Activated CD4-positive, alpha-beta T cell treated with anti-CD3 and anti-CD28 coated beads, Interleukin-2, amount 50 U/mL, for 24 hours (primary cell): Measurements from ENCODE around the gene RIPK4.

Source experiments
- DNase-seq, 2 donors: peaks; one replicate each; pipeline ENCODE4 v3.0.0-alpha.2; 2020; ENCODE audit warnings: low read depth in 1 of 2, low spot score in 1 of 2

RIPK4 gene

GRCh38 chr21:41755258-41755933, 11.5 kb downstream of the RIPK4 start:
- no peak for DNase-seq

GRCh38 chr21:41754479-41754891, 12.4 kb downstream of the RIPK4 start:
- DNase-seq: no peak

DNA sequence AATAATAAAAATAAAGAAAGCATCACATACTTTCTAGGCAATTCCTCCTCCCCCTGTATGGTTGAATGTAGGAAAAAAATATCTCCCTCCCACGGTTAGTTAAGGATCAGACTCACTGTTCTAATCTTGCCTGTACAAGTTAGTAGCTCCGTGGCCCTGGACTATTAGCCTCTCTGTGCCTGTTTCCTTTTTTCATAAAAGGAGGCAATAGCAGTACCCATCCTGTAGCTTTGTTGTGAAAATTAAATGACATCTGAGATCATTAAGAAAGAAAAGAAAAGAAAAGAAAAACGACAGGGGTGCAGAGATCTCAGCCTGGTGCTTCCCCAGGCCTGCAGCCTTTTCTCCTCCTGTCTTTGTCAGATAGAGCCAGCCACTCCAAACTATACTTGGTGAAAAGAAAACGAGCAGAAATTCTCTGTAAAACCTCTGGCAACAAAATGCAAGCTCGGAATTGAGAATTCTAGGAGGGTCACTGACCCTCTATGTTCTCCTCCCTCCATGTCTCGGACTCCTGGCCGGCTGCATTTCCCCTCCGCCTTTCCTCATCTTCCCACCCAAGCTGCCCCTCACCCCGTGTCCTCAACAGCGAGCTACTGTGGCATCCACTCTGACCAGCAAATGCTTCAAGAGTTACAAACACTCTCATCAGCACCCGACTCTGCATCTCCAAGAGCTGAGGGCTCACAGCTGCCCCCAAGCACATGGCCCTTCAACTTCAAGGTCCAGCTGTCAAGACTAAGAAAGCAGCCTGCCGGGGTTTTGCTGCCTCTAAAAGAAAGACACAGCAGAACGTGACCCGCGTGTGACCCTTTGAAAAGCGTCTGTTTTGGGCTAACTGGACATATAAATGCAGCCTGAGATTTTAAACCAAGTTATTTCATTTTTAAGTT, 13.6 kb downstream of the RIPK4 start:
- DNase-seq: no peak

DNA sequence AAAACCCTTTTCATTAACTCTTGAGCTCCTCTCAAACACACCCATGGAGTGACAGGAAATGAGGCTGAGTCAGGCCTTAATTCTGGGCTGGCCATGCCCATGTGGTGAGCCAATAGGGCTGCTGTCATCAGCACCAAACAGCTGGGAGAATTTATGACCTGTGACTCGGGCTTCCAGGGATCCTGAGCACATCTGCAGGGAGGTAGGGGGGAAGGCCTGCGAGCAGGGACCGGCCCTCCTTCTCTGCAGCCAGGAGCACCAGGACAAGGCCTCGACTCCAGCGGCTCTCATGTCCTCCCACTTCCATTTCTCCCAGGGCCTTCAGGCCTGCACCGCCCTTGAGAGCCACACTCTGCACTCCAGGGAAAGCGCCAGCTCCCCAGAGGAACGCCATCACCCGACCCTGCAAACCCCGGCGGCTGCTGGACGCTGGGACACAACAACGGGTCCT, 14.6 kb downstream of the RIPK4 start:
- no peak for DNase-seq

DNA sequence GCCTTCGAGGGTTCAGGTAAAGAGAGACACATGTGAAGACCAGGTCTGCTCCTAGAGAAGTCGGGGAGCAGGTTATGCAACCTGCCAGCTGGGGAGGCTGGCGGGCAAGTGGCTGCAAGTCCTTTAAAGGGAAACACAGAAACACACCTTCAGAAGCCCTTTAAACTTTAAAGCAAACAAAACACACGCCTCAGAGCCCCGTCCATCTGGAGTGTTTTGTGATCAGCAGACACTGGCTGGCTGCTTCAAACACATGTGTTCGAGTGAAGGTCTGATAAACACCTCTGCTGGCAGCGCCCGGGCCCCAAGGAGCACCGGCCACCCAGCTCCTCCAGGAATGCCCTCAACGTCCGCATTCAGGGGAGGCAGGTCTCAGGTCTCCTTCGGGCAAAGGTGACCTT, 15.2 kb downstream of the RIPK4 start:
- DNase-seq: no peak

DNA sequence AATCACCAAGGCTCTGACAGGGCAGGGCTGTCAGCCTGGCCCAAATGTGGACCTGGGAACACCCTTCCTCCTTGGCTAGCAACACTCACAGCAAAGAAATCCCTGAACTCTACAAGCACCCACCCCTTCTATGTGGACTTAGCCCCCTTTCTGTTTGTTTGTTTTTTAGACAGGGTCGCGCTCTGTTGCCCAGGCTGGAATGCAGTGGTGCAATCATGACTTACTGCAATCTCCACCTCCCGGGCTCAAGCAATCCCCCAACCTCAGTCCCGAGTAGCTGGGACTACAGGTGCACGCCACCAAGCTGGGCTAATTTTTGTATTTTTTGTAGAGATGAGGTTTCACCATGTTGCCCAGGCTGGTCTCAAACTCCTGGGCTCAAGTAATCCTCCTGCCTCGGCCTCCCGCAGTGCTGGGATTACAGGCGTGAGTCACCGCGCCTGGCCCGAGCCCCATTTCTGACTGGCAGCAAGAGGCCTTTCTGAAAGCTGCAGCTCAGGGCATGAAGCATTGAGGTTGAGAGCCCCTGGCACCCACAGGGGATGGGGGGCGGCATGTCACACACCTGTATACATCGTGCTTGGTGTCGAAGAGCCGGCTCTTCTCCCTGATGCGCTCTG, 16.2 kb downstream of the RIPK4 start:
- DNase-seq: no peak

GRCh38 chr21:41750051-41750450, 16.8 kb downstream of the RIPK4 start:
- no peak for DNase-seq

DNA sequence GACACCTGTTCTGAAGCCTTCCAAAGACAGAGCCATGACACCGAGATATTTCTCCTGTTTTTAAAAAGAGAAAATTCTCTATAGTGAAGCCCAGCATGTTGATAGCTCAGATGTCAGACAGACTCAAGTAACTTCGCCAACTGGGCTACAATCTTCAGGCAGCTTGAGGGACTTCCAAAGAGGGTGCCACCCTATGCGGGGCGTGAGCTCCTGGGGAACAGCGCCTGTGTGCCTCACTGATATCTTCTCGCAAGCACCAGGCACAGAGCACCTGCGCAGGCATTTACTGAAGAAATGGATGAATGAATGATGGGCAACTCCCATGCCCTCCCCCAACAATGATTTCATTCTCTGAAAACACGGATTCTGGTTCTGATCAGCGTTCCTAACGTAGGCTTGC, 17.6 kb downstream of the RIPK4 start:
- DNase-seq: no peak

- no peak for DNase-seq
Measured at GRCh38 chr21:41747943-41748738, 18.7 kb downstream of the RIPK4 start.

DNA sequence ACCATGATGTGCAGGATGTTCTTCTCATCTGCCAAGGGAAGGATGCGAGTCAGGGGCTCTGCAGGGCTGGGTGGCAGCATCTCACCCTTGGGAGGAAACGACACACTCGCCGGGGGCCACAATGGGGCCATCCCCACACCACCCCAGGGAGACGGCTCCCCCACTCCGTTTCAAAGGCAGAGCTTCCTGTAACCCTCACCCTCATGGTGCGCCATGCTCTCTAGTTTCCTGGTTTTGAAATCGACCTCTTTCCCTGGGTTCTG, 20.2 kb downstream of the RIPK4 start:
- DNase-seq: no peak

DNA sequence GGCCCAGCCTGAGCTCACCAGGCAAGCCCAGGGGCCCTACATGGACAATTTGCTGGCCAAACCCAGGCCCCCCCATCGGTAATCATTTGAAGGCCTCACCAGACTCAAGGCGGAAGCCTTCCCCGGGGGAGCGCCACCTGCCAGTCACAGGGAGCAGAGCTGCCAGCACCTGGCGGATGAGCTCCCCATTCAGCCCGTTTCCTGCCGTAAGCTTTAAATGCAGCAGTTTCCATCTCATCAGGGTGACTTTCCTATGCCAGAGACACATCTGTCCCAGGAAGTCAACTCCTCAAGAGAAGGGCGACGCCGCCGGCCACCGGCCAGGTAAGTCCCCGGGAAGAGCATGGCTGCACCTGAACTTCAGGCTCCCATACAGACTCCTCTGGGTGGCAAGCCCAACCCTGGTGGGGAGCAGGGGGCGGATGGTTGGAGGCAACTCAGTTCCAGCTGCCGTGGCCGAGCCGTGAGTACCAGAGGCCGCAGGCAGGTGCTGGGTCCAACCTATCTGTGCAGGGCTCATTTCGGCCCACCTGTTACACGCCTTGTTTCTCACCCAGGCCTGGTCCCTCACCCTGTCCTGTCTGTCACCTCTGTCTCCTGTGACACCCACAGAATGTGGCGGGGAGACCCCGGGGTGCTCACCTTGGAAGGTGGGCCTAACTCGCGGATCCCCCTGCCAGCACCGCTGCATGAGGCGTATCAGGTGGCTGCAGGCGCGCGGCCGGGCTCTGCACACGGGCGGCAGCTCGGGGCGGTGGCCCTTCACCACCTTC, 20.7 kb downstream of the RIPK4 start:
- DNase-seq: no peak

DNA sequence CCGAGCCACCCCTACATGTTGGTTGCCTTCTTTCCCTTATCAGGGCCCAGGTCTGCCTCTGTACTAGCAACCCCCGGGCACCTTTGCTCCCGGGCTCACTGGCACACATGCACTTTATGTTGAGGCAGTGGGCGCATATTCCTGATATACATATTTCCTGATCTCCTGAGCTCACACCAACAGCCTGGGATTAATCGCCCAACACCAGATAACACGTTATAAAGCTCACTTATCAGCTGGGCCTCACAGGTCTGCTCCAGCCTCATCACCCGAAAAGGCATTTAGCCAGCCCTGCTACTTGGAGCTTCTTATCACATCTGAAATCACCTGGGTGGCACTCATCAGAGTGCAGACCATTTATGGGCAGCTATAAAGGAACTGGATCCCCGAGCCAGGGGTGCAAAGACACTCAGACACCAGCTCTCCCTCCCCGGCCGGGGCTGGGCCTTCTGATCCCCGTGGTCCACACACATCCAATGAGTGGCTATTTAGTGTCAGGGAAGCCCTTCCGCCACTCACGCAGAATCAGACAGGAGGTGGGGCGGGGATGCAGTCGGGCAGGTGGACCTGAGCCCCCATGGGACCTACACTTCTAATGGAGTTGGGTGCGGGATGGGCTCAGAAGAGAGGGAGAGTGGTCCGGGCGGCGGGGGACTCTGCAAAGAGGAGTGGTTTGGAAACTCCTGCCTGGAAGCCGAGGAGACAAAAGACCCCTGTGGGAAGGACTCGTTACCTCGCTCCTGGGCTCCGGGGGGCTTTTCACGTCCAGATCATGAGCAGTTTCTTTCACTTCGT, 21.6 kb downstream of the RIPK4 start:
- DNase-seq: no peak

- no peak for DNase-seq
Measured at GRCh38 chr21:41744028-41744930, 22.6 kb downstream of the RIPK4 start.

DNA sequence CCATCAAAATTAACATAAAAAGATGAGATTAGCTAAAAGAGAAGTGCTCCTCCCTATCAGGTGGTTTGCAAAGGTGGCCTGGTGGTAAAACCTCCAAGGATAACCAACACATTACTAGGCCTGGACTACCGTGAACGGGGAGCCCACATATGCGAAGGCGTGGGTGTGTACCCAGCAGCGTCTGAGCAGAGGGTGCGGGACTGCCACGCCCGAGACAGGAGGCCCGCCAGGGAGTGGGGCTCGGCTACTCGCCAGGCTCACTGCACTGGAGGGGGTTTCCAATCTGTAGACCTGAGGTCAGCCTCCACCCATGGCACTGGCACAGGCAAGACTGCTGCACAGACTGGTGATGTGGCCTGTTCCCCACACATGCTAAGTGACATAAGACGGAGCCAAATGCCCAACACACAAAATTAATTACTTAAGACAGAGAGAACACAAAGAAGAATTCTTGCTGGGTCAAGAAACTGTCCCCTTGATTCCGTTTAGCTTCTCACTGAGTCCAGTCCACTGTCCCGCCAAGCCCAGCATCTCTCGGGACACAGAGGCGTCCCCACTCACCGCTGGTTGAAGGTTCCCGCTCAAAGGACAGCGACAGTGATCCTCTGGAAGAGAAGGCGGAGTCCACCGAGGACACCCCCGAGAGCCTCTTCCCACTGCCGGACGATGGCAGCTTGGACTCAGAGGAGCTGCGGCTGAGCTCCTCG, 23.4 kb downstream of the RIPK4 start:
- no peak for DNase-seq

DNA sequence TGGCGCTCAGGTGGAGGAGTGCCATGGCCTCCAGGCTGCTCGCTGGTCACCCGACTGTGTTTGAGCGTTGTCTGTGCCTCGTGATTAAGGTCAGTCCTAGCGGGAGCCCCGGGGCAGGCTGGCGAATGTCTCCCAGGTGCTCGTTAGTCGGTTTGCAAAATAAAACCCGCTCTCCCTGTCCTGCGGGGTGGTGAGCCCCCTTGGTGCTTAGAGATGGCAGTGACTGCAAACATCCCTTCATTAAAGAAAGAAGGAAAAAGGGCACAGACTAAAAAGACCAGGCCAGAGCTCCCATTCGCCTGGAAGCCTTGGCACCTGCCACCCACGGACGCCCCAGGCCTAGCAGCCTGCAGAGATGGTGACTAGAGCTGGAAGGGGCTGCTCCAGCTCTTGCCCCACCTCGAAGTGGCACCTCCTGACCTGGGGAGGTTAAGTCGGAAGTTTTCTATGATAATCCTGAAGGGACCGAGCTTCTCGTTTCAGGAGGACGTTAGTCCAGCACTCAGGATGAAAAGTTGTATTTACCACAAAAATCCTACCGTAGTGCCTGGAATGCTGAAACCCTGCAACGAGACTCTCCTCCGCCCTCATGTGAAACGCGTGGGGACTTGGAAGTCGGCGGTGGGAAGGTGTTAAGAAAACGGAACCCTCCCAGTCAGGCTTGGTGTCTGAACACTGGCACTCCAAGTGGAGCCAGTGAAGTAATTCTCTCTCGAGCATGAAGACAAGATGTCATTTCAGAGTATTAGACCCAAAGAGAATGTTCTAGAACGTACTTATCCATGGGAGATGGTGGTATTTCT, 24.6 kb downstream of the RIPK4 start:
- DNase-seq: no peak

DNA sequence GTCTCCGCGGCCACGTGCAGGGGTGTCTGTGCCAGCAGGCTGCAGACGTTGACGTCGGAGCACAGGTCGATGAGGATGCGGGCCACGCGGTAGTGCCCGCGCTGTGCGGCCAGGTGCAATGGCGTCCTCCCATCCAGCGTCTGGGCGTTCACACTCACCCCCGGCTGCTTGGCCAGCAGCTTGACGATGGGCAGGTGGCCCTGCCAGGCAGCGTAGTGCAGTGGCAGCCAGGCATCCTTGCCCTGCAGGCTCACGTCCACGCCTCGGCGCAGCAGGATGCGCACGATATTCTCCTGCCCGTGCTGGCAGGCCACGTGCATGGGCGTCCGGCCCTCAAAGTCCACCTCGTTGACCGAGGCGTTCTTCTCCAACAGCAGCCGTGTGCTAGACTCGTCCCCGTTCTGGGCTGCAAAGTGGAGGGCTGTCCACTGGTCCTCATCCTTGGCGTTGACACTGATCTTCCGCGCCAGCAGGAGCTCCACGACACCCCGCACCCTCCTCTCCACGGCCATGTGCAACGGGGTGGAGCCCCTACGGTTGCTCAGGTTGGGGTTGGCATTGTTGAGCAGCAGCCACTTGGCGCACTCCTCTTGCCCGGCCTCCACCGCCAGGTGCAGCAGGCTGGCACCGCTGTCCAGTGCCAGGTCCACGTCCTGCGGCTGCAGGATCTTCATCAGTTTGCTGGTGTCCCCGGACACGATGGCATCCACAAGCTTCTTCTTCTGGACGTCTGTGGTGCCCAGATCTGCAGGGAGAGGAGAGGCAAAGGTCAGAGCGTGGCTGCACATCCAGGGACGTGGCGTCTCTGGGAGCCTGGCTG, 25.4 kb downstream of the RIPK4 start:
- DNase-seq: no peak
